SU-DHL-6 (cell line): ENCODE data around the gene PTPN1.

Experiments used
- H2AFZ ChIP-seq: fragments of 200-600 bp; sonication (generic); 2 replicates; pipeline ENCODE4 v1.6.1; 2014; ENCODE audit warnings: low read depth, mild to moderate bottlenecking, moderate library complexity, mixed read lengths, antibody characterized with exemption, low read length; ENCODE audit not compliant: severe bottlenecking
- H3F3A ChIP-seq: fragments of 200-600 bp; shearing (Covaris generic); 2 replicates; pipeline ENCODE4 v1.6.0; 2016; ENCODE audit warnings: antibody characterized with exemption, mild to moderate bottlenecking; ENCODE audit not compliant: insufficient read depth
- H3K27ac ChIP-seq: fragments of 200-600 bp; sonication (generic); 2 replicates; pipeline ENCODE4 v1.5.1; 2016; ENCODE audit warnings: low read depth, mild to moderate bottlenecking, low read length, moderate library complexity, mixed read lengths
- H3K27me3 ChIP-seq: fragments of 200-600 bp; sonication (generic), shearing (Covaris generic); 2 replicates; pipeline ENCODE4 v1.6.0; 2014; ENCODE audit warnings: mild to moderate bottlenecking, low read length
- H3K36me3 ChIP-seq: fragments of 200-600 bp; sonication (generic); 2 replicates; pipeline ENCODE4 v1.6.1; 2014; ENCODE audit warnings: mild to moderate bottlenecking, low read length, mixed read lengths
- H3K4me2 ChIP-seq: fragments of 300-600, 200-600 bp; shearing (Covaris generic), sonication (generic); 2 replicates; pipeline ENCODE4 v1.6.0; 2014; ENCODE audit warnings: low read length, low read depth, mild to moderate bottlenecking; ENCODE audit not compliant: poor library complexity, severe bottlenecking
- H3K4me3 ChIP-seq: fragments of 200-600 bp; sonication (generic); 2 replicates; pipeline ENCODE4 v1.5.1; 2014; ENCODE audit warnings: antibody characterized with exemption, low read length, mild to moderate bottlenecking, mixed read lengths; ENCODE audit not compliant: insufficient read depth, poor library complexity, severe bottlenecking
- H3K79me2 ChIP-seq: fragments of 200-600 bp; sonication (generic); 2 replicates; pipeline ENCODE4 v1.6.1; 2014; ENCODE audit warnings: mild to moderate bottlenecking, low read length, moderate library complexity; ENCODE audit not compliant: insufficient read depth
- H3K9ac ChIP-seq: fragments of 200-600 bp; sonication (generic); 2 replicates; pipeline ENCODE4 v1.7.0; 2014; ENCODE audit warnings: mild to moderate bottlenecking, low read length
- H3K9me2 ChIP-seq: fragments of 200-600 bp; sonication (generic); replicated peaks from 2 replicates; pipeline ENCODE4 v1.6.1; 2014; ENCODE audit warnings: low read length; ENCODE audit not compliant: insufficient read depth
- H3K9me3 ChIP-seq: fragments of 200-600 bp; sonication (generic); 2 replicates; pipeline ENCODE4 v1.6.1; 2014; ENCODE audit warnings: low read length, mixed read lengths; ENCODE audit not compliant: insufficient read depth
- H4K20me1 ChIP-seq: fragments of 200-600 bp; sonication (generic); 2 replicates; pipeline ENCODE4 v1.6.1; 2014; ENCODE audit warnings: low read depth, mild to moderate bottlenecking, antibody characterized with exemption, low read length, moderate library complexity, mixed read lengths
- CTCF ChIP-seq: fragments of 200-600 bp; sonication (generic); IDR thresholded peaks from one replicate; pipeline ENCODE4 v1.5.1; 2017; ENCODE audit warnings: antibody characterized with exemption, mild to moderate bottlenecking, low read length, moderate library complexity; ENCODE audit not compliant: insufficient read depth, poor library complexity, severe bottlenecking
- EZH2phosphoT487 ChIP-seq: fragments of 200-600 bp; sonication (generic), shearing (Covaris generic); conservative IDR thresholded peaks from 2 replicates; pipeline ENCODE4 v1.6.1; 2018; ENCODE audit warnings: mild to moderate bottlenecking, antibody characterized with exemption, low read length, moderate library complexity, mixed read lengths

The PTPN1 gene

GRCh38 chr20:50595433-50595895 is 85.3 kb downstream of the PTPN1 start:
- Histone ChIP-seq H4K20me1 (no peaks in the 10 kb centered on the region), H3K36me3 (no peaks in the 10 kb centered on the region), H2AFZ (no peak overlapping the region), H3F3A (no peaks in the 10 kb centered on the region), H3K9me2 (no peaks in the 10 kb centered on the region), H3K79me2 (no peaks in the 10 kb centered on the region), H3K4me2 (no peak overlapping the region), H3K4me3 (no peak overlapping the region), H3K27ac (no peak overlapping the region), H3K9me3 (no peaks in the 10 kb centered on the region), H3K27me3 (no peaks in the 10 kb centered on the region), H3K9ac (no peak overlapping the region)
- no peak for TF ChIP-seq CTCF
- no peak for TF ChIP-seq EZH2phosphoT487

- Histone ChIP-seq H3K27me3 (no peaks in the 10 kb centered on the region), H3K9ac (no peak overlapping the region), H3K9me2 (no peaks in the 10 kb centered on the region), H3K9me3 (no peaks in the 10 kb centered on the region), H3F3A (no peaks in the 10 kb centered on the region), H3K79me2 (no peaks in the 10 kb centered on the region), H3K27ac (no peak overlapping the region), H3K4me3 (no peak overlapping the region), H3K36me3 (no peaks in the 10 kb centered on the region), H4K20me1 (no peaks in the 10 kb centered on the region), H3K4me2 (no peak overlapping the region), H2AFZ (no peak overlapping the region)
- TF ChIP-seq CTCF (no peak), EZH2phosphoT487 (no peak)
Measured at GRCh38 chr20:50595988-50596693, 86.0 kb downstream of the PTPN1 start.

GRCh38 chr20:50596694-50597021 is 86.5 kb downstream of the PTPN1 start:
- H3F3A ChIP-seq: no peaks in the 10 kb centered on the region
- no peak overlapping the region for H2AFZ ChIP-seq
- no peaks in the 10 kb centered on the region for H4K20me1 ChIP-seq
- no peak overlapping the region for H3K9ac ChIP-seq
- no peak overlapping the region for H3K27ac ChIP-seq
- no peaks in the 10 kb centered on the region for H3K9me2 ChIP-seq
- TF ChIP-seq EZH2phosphoT487: no peak
- no peak for TF ChIP-seq CTCF
- no peaks in the 10 kb centered on the region for H3K27me3 ChIP-seq
- no peaks in the 10 kb centered on the region for H3K36me3 ChIP-seq
- H3K4me2 ChIP-seq: no peak overlapping the region
- H3K4me3 ChIP-seq: no peak overlapping the region
- H3K9me3 ChIP-seq: no peaks in the 10 kb centered on the region
- no peaks in the 10 kb centered on the region for H3K79me2 ChIP-seq
